Peyer's patch (tissue), 4 donors: Measurements from ENCODE around the gene HPD.

Experiments
- CTCF ChIP-seq, 6 experiments: fragments of 450-650 bp in 4 of 6; fragments of 200-600 bp in 2 of 6; sonication (generic) in 1 of 6; IDR thresholded peaks; one replicate each; pipeline ENCODE4 v1.5.1; 2017 to 2019; ENCODE audit warnings: antibody characterized with exemption in 6 of 6, mild to moderate bottlenecking in 3 of 6, moderate library complexity in 1 of 6
- POLR2A ChIP-seq, 2 donors: fragments of 450-650 bp; IDR thresholded peaks; one replicate each; pipeline ENCODE4 v1.5.1; 2017; ENCODE audit warnings: antibody characterized with exemption in 2 of 2, mild to moderate bottlenecking in 2 of 2, moderate library complexity in 2 of 2

GRCh38 chr12:121794534-121795033, 64.1 kb downstream of the HPD start:
- TF ChIP-seq POLR2A (IDR thresholded peaks at IDR 0.05) (peak in 1 of 2 donors; percentile 2), CTCF (IDR thresholded peaks at IDR 0.05) (no peak)
